Activated effector memory CD4-positive, alpha-beta T cell treated with Interleukin-2 at 50 U/mL for 16 hours (primary cell): ENCODE measurements around the gene GLIS1.

Source experiments
- DNase-seq: peaks from one replicate; pipeline ENCODE4 v3.0.0-alpha.2; 2020

Gene GLIS1

DNA sequence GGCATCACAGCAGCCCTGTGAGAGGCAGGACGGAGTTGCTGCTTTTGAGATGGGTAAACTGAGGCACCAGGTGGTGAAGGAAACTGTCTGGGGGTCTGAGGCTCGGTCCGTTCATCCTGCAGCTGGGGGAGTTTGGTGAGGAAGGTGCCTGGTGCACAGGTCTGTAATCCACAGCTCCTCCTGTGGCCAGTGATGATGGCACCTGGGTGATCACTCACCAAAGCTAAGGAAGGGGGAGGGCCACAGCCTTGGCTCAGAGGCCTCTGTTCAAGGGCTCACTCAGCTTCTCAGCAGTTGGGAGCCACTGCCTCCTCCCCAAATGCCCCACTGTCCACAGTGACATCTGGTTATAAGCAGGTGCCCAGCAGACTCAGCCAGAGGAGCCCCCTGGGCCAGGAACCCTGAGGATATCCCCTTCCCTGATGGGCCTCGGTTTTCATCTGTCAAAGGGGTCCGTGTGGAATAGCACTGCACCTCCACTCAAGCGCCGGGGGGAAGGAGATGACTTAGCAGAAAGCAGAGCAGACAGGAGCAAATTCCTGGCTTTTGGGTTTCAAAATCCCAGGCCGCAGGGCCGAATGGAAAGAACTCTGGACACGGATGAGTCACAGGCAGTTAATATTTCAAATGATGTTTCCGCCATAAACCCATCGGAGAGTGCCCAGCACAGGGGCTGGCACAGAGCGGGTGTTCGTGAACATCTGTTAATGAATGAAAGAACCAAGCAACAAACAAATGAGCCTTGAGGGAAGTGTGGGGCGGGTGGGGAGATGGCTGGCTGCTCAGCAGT, 197.0 kb downstream of the GLIS1 start:
- no peak for DNase-seq

DNA sequence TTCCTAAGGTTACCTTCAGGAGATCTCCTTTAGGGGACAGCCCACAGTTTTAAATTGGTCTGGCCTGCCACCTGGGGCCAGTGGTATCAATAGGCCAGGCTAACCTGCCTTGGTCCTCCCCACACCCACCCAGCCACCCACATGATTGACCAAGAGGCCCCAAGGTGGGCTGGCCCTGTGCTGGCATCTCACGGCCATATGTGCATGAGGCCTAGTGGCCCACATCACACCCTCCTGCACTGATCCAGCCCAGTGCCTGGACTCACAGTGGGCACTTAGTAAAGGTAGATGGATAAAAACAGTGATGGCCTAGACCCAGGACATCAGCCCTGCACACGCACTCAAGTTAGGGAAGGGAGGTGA, 197.7 kb downstream of the GLIS1 start:
- DNase-seq, result no peak

DNA sequence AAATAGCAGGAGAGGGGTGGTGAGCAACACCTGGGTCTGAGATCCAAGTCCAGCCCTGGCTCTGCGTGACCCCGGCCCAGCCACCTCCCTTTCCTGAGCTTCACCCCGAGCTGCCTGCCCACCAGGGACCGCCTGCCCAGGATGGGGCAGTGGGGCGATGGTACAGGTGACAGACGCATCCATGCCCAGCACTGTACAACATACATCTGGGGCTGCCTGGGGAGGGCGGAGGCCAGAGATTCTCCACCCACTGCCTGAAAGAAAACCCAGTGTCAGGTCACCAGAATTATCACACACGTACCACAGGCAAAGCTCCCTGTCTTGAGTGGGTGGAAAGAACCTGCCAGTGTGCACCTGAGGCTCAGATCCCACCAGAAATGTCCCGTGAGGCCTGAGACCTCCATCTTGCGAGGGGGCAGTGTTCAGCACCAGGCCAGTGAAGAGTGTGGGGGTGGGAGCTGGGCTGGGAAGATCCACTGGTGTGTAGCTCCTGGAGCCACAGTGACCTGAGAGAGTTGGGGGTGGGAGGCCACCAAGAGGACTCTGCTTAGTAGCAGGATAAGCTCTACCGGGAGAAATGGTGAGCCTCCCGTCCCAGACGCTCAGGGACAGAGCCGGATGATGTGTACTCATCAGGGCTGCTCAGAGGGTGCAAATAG, 198.2 kb downstream of the GLIS1 start:
- no peak for DNase-seq

DNA sequence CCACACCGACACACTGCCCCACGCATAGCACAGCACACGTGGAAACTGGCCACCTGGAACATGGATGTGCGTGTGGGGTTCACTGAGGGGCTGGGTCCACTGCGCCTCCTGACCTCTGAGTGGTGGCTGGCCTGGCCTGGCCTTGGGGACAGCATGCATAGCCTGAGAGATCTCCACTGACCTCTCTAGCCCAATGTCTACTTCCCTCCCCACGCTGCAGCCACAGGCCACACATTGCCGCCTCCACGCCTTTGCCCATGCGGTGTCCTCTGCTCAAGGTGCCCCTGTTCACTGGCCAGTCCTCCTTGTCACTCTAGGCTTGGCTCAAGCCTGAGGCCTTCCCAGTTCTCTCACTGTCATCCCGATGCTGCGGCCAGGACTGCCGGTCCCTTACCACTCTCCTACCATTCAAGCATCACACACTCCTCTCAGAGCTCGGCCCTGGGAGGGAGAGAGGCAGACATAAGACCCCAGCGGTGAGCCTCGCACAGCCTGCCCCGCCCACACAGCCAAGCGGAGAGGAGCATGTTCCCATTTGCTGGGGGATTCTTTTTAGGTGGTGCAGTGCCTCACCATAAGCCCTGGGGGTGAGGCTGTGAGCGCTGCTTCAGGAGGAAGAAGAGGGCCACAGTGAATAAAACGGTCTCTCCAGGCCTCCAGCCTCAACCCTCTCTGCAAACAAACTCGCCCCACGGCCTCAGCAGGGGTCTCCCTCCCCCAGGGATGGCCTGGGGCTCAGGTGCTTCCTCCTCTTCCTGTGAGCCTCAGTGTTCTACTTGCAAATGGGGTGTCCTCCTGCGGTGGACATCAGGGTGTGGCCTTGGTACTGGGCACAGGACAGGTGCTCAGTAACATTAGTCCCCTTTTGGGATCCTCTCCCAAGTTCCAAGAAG, 199.0 kb downstream of the GLIS1 start:
- no peak for DNase-seq

DNA sequence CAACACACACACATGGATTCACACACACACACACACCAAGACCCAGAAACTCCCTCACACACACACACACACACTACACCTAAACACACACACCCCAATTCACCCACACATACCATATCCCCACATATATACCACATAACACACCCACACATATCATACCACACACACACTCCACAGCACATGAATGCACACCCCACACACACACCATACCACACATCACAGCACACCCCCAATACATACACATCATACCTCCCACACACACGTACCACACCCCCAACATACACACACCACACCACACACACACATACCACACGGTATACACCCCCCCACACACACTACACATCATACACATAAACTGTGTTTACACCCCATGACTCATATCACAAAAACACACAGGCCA, 199.7 kb downstream of the GLIS1 start:
- no peak for DNase-seq

DNA sequence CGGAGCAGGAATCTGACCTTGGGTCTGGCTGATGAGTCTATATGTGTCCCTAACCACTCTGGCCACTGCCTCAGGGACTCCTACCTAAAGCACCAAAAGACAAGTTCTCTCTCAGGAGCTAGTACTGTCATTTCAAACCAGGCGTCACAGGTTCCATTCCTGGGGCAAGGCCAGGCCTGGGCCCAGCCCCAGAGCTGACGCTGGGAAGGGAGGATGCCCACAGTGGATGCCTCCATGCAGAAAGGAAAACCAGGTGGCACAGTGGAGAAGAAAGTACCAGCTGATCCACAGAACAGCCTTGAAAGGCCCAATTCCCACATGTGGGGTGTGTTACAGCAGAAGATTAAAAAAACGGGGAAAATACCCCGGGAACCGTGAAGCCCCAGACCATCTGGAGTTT, 202.4 kb downstream of the GLIS1 start:
- no peak for DNase-seq

DNA sequence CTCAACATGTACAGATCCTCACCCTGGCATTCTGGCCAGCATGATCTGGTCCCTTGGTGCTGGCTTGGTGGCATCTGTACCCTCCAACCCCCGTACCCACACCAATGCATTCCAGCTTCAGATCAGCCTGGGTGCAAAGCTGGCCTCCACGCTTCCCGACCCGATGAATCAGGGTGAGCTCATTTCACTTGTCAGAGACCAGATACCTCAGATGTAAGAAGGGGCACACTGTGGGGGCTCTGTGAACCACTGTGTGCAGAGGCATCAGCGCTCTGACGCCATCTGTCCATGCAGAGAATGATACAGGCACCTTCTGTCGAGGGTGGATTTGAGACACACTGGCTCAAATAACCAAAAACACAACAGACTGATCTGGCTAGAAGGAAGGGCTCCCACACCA, 203.1 kb downstream of the GLIS1 start:
- DNase-seq, result no peak

DNA sequence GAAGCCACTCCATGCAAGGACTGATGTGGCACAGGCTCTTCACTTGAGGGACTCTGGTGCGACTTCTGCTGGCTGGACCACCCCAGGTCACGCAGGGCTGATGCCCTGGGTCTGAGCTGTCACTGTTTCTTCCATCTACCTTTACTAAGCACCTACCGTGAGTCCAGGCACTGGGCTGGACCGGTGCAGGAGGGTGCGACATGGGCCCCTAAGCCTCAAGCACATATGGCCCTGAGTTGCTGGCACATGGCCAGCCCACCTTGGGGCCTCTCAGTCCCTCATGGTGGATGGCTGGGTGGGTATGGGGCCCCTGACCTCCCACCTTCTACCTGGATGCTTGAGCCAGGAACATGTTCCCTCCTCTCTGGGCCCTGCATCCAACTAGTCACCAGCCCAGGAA, 203.7 kb downstream of the GLIS1 start:
- DNase-seq, result no peak

DNA sequence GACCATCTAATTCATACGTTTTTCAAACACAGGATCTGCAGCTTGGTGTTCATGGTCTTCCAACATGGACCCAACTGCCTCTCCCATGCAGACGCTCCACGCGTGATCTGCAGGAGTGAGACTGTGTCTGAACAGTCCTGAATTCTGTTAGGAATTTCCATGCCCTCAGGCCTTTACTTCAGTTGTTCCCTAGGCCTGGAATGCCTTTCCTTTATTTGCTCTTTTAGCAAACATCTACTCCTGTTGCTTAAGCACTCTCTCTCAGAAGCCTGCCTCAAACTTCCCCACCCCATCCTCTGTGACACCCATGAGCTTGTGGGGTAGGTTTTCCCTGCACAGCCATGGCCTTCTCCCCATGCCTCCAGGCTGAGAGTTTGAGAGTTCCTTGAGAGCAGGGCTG, 206.1 kb downstream of the GLIS1 start:
- DNase-seq, result no peak

DNA sequence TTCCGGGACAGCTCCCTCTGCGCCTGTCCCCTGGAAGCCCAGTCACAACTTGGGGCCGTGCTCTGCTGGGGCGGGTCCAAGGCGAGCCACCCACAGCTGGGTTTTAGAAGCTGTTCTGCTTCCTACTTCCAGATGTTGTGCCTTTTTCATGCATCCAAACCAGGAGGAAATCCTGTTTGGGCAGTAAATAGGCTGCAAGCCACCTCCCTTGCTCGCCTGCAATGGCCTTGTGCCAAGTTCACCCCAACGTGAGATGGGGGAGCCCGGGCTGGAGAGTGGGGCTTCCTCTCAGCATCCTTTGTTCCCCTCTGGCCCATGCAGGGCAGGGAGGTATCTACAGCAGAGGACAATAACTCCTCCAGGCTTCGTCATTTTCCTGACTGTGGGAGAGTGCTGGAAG, 206.6 kb downstream of the GLIS1 start:
- no peak for DNase-seq

DNA sequence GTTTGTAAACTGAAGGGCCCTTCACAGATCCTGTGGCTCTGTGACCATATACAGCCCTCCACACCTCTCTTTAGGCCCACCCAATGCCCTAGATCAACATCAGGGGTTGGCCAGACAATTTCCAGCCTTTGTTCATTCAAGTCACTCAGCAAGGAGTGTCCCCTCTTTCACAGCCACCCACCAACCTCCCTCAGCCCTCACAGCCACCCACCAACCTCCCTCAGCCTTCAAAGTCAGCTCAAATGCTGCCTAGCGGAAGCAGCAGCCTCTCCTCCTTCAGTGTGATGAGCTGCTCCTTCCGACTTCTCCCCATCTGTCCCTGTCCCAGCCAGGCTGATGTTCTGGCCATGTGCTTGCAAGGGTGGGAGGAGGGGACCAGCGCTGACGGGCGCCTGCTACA, 208.4 kb downstream of the GLIS1 start:
- no peak for DNase-seq

DNA sequence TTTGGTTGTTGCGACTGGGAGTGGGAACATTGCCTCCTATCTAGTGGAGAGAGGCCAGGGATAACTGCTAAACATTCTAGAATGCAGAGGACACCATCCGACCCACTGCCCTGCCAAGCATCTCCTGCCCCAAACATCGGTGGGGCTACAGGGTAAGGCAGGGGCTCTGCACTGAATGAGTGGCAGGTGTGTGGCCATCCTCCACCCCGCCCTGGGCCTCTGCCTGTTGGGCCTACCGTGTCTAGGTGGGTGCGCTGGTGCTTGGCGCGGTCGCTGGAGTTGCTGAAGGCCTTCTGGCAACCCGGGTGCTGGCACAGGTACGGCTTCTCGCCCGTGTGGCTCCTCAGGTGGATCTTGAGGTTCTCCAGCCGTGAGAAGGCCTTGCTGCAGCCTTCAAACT, 209.4 kb downstream of the GLIS1 start:
- DNase-seq, result no peak

DNA sequence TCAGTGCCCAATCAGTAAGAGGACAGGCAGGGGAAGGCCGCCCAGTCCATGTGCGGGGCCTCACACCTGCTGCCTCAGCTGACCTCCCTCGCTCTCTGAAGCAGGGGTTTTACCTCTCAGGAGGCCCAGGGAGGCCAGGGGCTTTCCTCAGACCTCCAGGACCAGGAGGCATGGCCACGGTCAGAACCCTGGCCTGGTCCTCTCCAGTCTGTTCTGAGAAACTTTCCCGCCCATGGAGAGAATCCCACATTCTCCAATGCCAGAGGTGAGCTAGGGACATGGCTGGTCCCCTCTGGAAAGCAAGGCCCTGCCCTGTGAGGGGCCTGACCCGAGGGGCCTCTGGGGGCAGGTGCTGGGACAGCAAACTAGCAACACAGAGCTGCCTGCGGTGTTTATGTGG, 211.6 kb downstream of the GLIS1 start:
- DNase-seq, result no peak

DNA sequence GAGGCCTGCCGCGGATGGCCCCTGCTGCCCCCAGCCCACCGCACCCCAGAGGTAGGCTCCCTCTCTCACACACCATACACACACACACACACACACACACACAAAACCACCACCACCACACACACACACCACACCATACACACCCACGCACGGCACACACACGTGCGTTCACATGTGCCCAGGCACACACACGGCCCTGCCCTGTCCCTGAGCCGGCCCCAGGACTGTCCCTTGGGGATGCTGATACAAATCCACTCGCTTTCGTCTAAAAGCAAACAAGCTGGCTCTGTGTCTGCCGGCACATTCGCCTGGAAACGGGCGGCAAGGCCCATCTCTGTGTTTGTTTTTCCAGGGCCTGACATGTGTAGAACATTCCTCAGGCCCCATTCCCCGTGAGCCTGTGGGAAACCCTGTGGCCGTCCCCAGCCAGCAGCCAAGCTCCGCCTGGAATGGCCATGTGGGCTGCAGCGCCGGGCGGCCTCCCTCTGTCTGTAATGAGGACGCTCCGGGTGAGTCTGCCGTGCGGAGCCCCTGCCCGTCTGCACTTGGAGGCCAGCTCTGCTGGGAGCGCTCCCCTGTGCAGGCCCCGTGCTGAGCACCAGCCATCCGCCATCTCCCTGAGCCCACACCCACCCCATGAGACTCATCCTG, 212.4 kb downstream of the GLIS1 start:
- DNase-seq, result no peak

DNA sequence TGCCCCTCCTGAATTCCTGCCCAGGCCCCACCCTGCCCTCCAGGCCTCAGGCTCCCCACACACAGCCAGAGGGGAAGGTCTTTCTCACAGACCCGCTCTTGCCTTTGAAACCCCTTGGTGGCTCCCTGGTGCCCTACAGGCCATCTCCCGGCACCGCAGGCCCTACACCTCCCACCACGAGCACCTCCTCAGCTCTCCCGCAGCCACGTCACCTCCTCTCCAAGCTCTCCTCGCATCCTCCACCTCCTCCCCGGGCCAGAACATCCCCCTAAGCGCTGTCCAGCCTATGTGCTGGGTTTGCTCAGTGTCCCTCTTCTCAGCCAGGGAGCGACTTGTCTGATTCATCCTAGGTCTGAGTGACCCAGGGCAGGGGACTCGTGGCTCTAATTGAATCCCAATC, 213.4 kb downstream of the GLIS1 start:
- no peak for DNase-seq

DNA sequence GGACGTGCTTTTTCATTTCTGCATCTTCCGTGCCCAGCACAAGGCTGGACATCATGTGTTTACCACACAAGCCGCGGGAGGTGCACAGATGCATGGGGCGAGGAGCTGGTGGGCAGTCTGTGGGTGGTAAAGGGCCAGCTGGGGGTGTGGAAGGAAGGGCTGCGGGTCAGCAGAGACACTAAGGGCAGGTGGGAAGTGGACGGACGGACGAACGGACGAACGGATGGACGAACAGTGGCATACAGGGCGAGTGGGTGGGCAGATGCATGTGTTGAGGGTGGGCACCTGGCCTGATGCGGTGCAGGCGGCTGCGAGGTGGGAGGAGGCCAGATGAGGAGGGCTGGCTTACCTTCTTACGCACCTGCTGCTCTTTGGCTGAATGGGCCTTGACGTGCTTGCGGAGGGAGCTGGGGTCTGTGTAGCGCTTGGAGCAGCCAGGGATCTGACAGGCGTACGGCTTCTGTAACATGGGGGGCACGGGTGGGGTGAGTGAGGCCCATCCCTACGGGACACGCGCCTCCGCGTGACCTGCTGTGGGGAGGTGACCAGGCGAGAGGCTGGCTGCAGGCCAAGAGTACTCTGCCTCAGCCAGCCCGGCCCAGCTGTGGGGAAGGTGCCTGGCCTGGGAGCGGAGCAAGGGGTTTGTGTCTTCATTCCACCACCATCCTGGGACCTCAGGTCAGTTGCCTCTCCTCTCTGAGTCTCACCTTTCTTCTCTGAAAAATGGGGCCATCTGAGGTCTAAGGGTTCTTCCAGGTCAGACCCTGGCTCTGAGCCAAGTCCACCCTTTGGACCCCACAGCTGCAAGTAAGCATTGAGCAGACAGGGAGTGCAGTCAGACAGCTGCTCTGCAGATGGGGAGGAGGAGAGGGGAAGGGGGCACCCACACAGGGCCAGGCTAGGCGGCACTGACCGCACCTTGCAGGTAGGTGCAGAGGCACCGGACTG, 214.3 kb downstream of the GLIS1 start:
- no peak for DNase-seq

DNA sequence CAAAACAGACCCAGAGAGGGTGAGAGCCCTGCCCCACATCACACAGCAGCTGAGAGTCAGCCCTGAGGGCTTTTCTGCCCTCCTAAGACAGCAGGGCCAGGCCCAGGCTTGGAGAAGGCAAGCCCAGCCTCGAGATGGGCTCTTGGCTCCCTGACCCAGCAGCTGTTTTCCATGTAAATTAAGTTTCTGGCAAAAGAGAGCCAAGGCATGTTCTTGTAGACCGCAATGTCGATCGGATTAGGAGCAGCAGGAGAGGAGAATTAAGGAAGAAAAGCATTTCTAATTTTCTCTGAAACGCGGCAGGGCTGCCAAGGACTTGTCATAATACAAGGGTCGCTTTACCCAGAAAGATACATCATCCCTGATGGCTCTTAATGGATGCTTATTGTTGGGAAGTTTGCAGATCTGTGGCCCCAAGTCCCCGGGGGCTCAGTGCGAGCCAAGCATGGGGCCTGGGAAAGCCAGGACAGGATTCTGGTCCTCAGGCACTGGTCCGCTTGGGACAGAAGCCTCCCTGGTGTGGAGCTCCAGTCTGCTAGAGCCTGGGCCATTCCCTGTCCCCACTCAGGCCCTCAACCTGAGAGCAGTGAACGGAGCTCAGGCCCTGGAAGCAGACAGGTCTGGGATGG, 216.9 kb downstream of the GLIS1 start:
- no peak for DNase-seq

DNA sequence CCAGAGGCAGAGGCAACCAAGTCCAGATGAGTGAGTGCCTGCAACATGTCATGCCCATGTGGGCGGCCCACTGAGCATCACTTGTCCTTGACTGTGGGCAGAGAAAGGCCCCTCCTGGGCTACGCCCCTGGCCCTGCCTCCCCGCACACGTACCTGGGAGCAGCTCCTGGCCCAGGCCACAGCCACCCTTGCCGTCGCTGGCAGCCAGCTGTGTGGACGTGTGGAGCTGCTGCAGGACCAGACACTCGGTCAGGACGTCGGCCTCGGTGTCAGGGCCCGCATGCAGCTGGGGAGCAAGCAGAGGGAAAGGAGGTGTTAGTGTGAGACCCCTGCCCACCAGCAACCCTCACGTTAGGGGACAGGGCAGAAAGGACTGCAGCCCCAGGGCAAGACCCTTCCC, 218.5 kb downstream of the GLIS1 start:
- no peak for DNase-seq

DNA sequence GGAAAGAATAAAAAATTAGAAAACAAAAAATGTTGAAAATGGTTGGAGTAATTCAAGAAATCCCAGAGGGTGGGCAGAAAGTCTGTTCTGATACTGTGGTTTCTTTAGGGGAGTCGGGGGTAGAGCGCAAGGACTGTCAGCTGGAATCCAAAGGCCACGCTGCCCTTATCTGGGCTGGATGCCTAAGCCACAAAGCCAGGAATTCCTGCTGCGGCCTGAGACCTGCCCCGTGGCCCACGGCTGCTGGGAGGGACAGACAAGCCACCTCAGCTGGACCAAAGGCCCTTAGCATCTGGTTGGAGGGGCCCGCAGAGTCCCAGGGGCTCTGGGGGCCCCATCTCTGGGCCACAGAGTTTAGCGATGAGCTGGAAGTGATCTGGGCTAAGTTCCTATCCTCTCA, 219.5 kb downstream of the GLIS1 start:
- no peak for DNase-seq

DNA sequence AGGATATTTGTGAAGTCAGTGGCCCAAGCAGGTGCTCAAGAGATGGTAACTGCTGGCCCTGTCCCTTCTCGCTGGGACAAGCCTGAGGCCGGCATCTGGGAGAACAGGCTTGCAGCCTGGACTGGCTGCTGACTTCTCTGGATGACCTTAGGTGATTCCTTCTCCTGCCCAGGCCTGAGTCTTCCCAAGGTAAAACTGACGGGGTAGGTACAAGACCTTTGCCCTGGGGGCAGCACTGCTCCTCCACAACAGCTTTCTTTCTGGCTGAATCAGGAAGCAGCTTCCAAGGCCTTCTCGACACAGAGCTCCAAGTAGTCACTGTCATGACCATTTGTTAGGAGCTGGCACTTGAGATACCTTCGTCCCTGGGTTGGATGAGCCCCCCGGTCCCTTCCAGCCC, 220.2 kb downstream of the GLIS1 start:
- no peak for DNase-seq

DNA sequence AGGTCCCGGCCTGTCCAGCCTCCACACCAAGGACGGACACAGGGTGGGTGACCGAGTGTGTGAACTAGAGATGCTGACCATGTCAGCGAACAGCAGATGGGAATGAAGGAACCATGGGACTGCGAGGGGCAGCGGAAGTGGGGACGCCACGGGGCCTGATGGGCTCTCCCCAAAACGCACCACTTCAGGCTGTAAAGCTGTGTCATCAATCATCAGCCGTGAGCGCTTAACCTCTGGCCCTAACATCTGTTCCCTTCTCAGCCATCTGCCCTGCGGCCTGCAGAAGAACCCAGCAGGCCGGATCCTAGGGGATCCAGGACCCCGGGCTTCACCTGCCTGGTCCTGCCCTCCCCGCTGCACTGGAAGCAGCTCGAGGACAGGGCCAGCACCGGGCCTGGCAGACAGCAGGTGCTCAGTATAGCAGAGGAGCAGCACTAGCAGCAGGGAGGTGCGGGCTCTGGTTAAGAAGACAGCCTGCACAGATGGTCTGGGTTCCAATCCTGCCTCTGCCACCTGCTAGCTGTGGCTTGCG, 221.1 kb downstream of the GLIS1 start:
- no peak for DNase-seq
